Natural killer cell (primary cell): ENCODE measurements around the gene NAPEPLD. TPM values are rescaled to one million over a fixed set of nuclear protein-coding genes. Genes with fewer than 3 reads are reported as not detected.

Source experiments
- ATAC-seq, 3 donors: fragments of 150-1000 bp in 2 of 3; fragments of 200-7000 bp in 1 of 3; cut with Tn5 transposase; 1 replicate in 1 of 3; 2 replicates in 2 of 3; pipeline ENCODE4 v1.10.0; 2021; ENCODE audit warnings: mild to moderate bottlenecking in 2 of 3, moderate library complexity in 2 of 3
- DNase-seq, 2 donors: peaks; one replicate each; pipeline versions ENCODE4 v3.0.0 to v3.0.0-alpha.2; 2013 to 2021; ENCODE audit warnings: mixed read lengths in 1 of 2
- H3K27ac ChIP-seq: one replicate; pipeline ENCODE4 v1.5.1; 2013; ENCODE audit warnings: mild to moderate bottlenecking, low read length
- H3K27me3 ChIP-seq: one replicate; pipeline ENCODE4 v1.6.1; 2013; ENCODE audit warnings: low read length; ENCODE audit not compliant: control insufficient read depth, insufficient read depth
- H3K36me3 ChIP-seq: one replicate; pipeline ENCODE4 v1.6.1; 2013; ENCODE audit warnings: low read length; ENCODE audit not compliant: control insufficient read depth, insufficient read depth
- H3K4me1 ChIP-seq: one replicate; pipeline ENCODE4 v1.6.1; 2013; ENCODE audit warnings: low read length; ENCODE audit not compliant: control insufficient read depth, insufficient read depth
- H3K4me3 ChIP-seq: one replicate; pipeline ENCODE4 v1.5.1; 2013; ENCODE audit warnings: low read length
- H3K9me3 ChIP-seq: one replicate; pipeline ENCODE4 v1.6.1; 2013; ENCODE audit warnings: low read length; ENCODE audit not compliant: control insufficient read depth, insufficient read depth
- H3K27ac Mint-ChIP-seq, 2 donors: one replicate each; pipeline ENCODE4 v1.8.0; 2022; ENCODE audit warnings: mild to moderate bottlenecking in 2 of 2, mixed read lengths in 2 of 2, moderate library complexity in 1 of 2
- H3K27me3 Mint-ChIP-seq, 2 donors: one replicate each; pipeline ENCODE4 v1.8.0; 2022; ENCODE audit warnings: low read depth in 2 of 2, mixed read lengths in 2 of 2
- H3K36me3 Mint-ChIP-seq: one replicate; pipeline ENCODE4 v1.8.0; 2022; ENCODE audit warnings: mixed read lengths
- H3K4me1 Mint-ChIP-seq, 2 donors: one replicate each; pipeline ENCODE4 v1.8.0; 2022; ENCODE audit warnings: mixed read lengths in 2 of 2
- H3K4me3 Mint-ChIP-seq: one replicate; pipeline ENCODE4 v1.8.0; 2022; ENCODE audit warnings: mild to moderate bottlenecking, moderate library complexity, mixed read lengths
- H3K9me3 Mint-ChIP-seq, 2 donors: one replicate each; pipeline ENCODE4 v1.8.0; 2022; ENCODE audit warnings: mixed read lengths in 2 of 2
- CTCF ChIP-seq: fragments of 200-600 bp; IDR thresholded peaks from one replicate; pipeline ENCODE4 v1.8.0; 2022; ENCODE audit warnings: antibody characterized with exemption
- WGBS: methylation state at CpG from one replicate; pipeline ENCODE4 v1.1.7; 2013; ENCODE audit warnings: missing lambda C conversion rate; ENCODE audit not compliant: insufficient coverage; 5-methylcytosine and 5-hydroxymethylcytosine counted together
- intact Hi-C: fragments of 100-400 bp; cut with micrococcal nuclease; formaldehyde crosslinking; loops from one replicate; pipeline ENCODE4 v1.14.2; 2022
- total RNA-seq, 4 donors: library from RNA; stranded (reverse); fragments of 120-200 nt in 1 of 4; gene quantifications; one replicate each; pipeline versions ENCODE4 v1.2.3 to v1.2.4, GENCODE V29; 2013 to 2022

NAPEPLD gene
- total RNA-seq, 3 donors from 2014 or later (not counting 1 experiment from before 2014, with no cell fraction given), result 5.3 to 6.7 (median 5.9) TPM

DNA sequence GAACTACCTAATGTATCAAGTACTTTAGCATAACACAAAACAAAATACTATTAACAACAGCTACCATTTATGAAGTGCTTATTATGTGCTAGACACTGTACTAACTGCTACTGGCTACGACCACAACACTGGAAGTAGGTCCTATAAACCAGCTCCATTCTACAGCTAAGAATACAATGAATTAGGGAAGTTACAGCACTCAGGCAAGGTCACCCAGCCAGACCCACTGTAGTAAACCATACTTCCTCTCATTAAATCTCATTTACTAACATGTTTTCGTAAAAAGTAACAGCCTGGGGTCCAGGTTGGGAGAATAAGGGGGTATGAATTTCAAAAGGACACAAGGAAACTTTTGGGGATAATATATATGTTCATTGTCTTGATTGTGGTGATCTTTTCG, 25.4 kb downstream of the NAPEPLD start:
- Mint-ChIP-seq H3K36me3 (peaks cover 22% of the 10 kb centered on the region), H3K27me3 (no peaks in the 10 kb centered on the region), H3K4me3 (no peak overlapping the region), H3K9me3 (no peaks in the 10 kb centered on the region), H3K27ac (no peak overlapping the region), H3K4me1 (peaks cover 0 to 9% of the 10 kb centered on the region in 2 donors)
- DNase-seq (no peak), ATAC-seq (no peak)
- H3K36me3 ChIP-seq, result peaks cover 47% of the 10 kb centered on the region
- no peak overlapping the region for H3K27ac ChIP-seq
- WGBS, result 88% methylated on average over 1 of the region's 3 CpGs
- no peaks in the 10 kb centered on the region for H3K27me3 ChIP-seq
- H3K4me1 ChIP-seq, result no peaks in the 10 kb centered on the region
- no peak overlapping the region for H3K4me3 ChIP-seq
- no peak for TF ChIP-seq CTCF
- intact Hi-C loops, result no loop called here
- H3K9me3 ChIP-seq, result no peaks in the 10 kb centered on the region

GRCh38 chr7:103121641-103122040, 27.3 kb downstream of the NAPEPLD start:
- Histone ChIP-seq H3K4me3 (no peak overlapping the region), H3K36me3 (peaks cover 33% of the 10 kb centered on the region), H3K27ac (no peak overlapping the region), H3K27me3 (no peaks in the 10 kb centered on the region), H3K9me3 (no peaks in the 10 kb centered on the region), H3K4me1 (no peaks in the 10 kb centered on the region)
- Mint-ChIP-seq H3K4me3 (no peak overlapping the region), H3K36me3 (peaks cover 6% of the 10 kb centered on the region), H3K4me1 (peaks cover 0 to 4% of the 10 kb centered on the region in 2 donors), H3K27ac (no peak overlapping the region), H3K9me3 (no peaks in the 10 kb centered on the region), H3K27me3 (no peaks in the 10 kb centered on the region)
- ATAC-seq, result no peak
- no peak for TF ChIP-seq CTCF
- intact Hi-C loops, result no loop called here
- DNase-seq, result no peak

DNA sequence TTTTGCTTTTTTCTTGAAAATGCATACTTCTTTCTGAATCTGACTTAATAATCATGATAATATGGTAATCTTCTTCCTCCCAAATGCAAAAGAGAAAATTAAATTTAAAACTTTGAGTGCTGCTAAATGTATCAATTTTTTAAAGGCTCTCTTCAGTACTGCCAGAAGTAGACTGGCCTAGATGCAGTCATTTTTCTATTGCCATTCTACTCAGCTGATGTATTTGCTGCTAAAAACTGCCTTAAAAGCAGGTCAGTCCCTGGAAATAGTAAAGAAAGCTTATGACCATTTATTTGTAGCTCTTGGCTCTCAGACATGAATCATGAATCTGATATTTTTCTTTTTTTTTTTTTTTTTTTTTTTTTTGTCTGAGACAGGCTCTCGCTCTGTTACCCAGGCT, 28.5 kb downstream of the NAPEPLD start:
- H3K27me3 ChIP-seq, result no peaks in the 10 kb centered on the region
- Mint-ChIP-seq H3K36me3 (peaks cover 6% of the 10 kb centered on the region), H3K4me1 (peaks cover 0 to 4% of the 10 kb centered on the region in 2 donors), H3K9me3 (no peaks in the 10 kb centered on the region), H3K4me3 (no peak overlapping the region), H3K27me3 (no peaks in the 10 kb centered on the region), H3K27ac (no peak overlapping the region)
- ATAC-seq (no peak), DNase-seq (no peak)
- 100% methylated on average over 1 of the region's 1 CpG for WGBS
- no peak overlapping the region for H3K27ac ChIP-seq
- no peak overlapping the region for H3K4me3 ChIP-seq
- no peaks in the 10 kb centered on the region for H3K4me1 ChIP-seq
- peaks cover 29% of the 10 kb centered on the region for H3K36me3 ChIP-seq
- no peak for TF ChIP-seq CTCF
- intact Hi-C loops, result no loop called here
- H3K9me3 ChIP-seq, result no peaks in the 10 kb centered on the region

DNA sequence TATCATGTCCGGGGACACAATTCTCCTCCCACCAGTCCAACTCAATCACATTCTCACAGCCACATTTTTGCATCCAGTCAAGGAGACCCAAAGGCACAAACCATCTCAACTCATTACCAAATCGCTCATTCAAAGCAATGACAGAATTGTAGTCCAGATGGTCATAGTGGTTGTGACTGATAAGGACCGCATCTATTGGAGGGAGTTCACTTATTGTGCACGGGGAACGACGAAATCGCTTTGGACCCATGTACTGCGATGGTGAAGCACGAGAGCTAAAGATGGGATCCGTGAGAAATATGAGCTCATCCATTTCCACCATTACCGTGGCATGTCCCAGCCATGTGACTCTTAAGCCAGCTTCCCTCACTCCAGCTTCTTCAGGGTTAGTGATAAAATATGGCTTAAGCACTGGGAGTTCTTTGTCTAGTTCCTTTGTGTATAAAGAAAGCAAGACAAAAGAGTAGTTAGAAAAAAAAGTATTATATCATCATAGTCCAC, 29.1 kb downstream of the NAPEPLD start:
- H3K36me3 ChIP-seq, result peaks cover 29% of the 10 kb centered on the region
- no peaks in the 10 kb centered on the region for H3K4me1 ChIP-seq
- intact Hi-C loops, result no loop called here
- peaks cover 6% of the 10 kb centered on the region for H3K36me3 Mint-ChIP-seq
- DNase-seq (no peak), ATAC-seq (no peak)
- WGBS, result over 99% methylated on average over 10 of the region's 11 CpGs
- H3K9me3 Mint-ChIP-seq, result no peaks in the 10 kb centered on the region
- H3K4me3 Mint-ChIP-seq, result no peak overlapping the region
- H3K27me3 ChIP-seq, result no peaks in the 10 kb centered on the region
- H3K4me3 ChIP-seq, result no peak overlapping the region
- no peaks in the 10 kb centered on the region for H3K9me3 ChIP-seq
- peaks cover 0 to 4% of the 10 kb centered on the region in 2 donors for H3K4me1 Mint-ChIP-seq
- H3K27me3 Mint-ChIP-seq, result no peaks in the 10 kb centered on the region
- H3K27ac Mint-ChIP-seq, result no peak overlapping the region
- H3K27ac ChIP-seq, result no peak overlapping the region
- no peak for TF ChIP-seq CTCF
